GM12801 (cell line): ENCODE data around the gene TPH2.

Experiments
- CTCF ChIP-seq: IDR thresholded peaks from one replicate; pipeline ENCODE4 v1.5.1; 2011; ENCODE audit warnings: control low read depth; ENCODE audit not compliant: insufficient read length; ENCODE audit errors: extremely low read depth

Gene TPH2

GRCh38 chr12:71980538-71980937, 41.9 kb downstream of the TPH2 start:
- no peak for TF ChIP-seq CTCF

- TF ChIP-seq CTCF: no peak
These were observed 42.5 kb downstream of the TPH2 start for GRCh38 chr12:71981149-71981548.

GRCh38 chr12:71994715-71995114, 56.1 kb downstream of the TPH2 start:
- no peak for TF ChIP-seq CTCF

GRCh38 chr12:71999795-72000194, 61.1 kb downstream of the TPH2 start:
- no peak for TF ChIP-seq CTCF

GRCh38 chr12:72000969-72001648, 62.5 kb downstream of the TPH2 start:
- no peak for TF ChIP-seq CTCF

GRCh38 chr12:72006766-72007165, 68.1 kb downstream of the TPH2 start:
- TF ChIP-seq CTCF: no peak

GRCh38 chr12:72010356-72010755, 71.7 kb downstream of the TPH2 start:
- no peak for TF ChIP-seq CTCF
